Neural cell (in vitro differentiated cells): ENCODE results near the gene LRCH4. TPM values are rescaled to one million over a fixed set of nuclear protein-coding genes. Genes with fewer than 3 reads are reported as not detected.
A peak's percentile ranks its signal among the peaks of the same experiment; 100 is the strongest.

ENCODE experiments used
- H2AFZ ChIP-seq: fragments of 200-600, 300-800 bp; sonication (generic), shearing (Covaris generic); 2 replicates; pipeline ENCODE4 v1.6.0; 2014; ENCODE audit warnings: low read depth, mild to moderate bottlenecking, antibody characterized with exemption, low read length, moderate library complexity
- H3F3A ChIP-seq: fragments of 200-600 bp; shearing (Covaris generic); 2 replicates; pipeline ENCODE4 v1.6.1; 2016; ENCODE audit warnings: mild to moderate bottlenecking, moderate library complexity, mixed read lengths, antibody characterized with exemption, low read length; ENCODE audit not compliant: insufficient read depth, poor library complexity, severe bottlenecking
- H3K27ac ChIP-seq: fragments of 200-600, 300-800 bp; sonication (generic), shearing (Covaris generic); 2 replicates; pipeline ENCODE4 v1.5.1; 2014; ENCODE audit warnings: mild to moderate bottlenecking, low read length, moderate library complexity
- H3K27me3 ChIP-seq: fragments of 300-800, 200-600 bp; sonication (generic), shearing (Covaris generic); 2 replicates; pipeline ENCODE4 v1.6.0; 2014; ENCODE audit warnings: mild to moderate bottlenecking, low read depth, low read length, moderate library complexity; ENCODE audit not compliant: insufficient read depth
- H3K36me3 ChIP-seq: fragments of 300-800, 200-600 bp; sonication (generic), shearing (Covaris generic); 2 replicates; pipeline ENCODE4 v1.5.1; 2014; ENCODE audit warnings: mild to moderate bottlenecking, antibody characterized with exemption, low read length, moderate library complexity; ENCODE audit not compliant: insufficient read depth
- H3K4me2 ChIP-seq: fragments of 300-800, 200-600 bp; sonication (generic), shearing (Covaris generic); 2 replicates; pipeline ENCODE4 v1.6.0; 2014; ENCODE audit warnings: mild to moderate bottlenecking, low read length
- H3K4me3 ChIP-seq: fragments of 300-800, 200-600 bp; sonication (generic), shearing (Covaris generic); 2 replicates; pipeline ENCODE4 v1.5.1; 2014; ENCODE audit warnings: mild to moderate bottlenecking, low read length, moderate library complexity
- H3K79me2 ChIP-seq: fragments of 200-600 bp; shearing (Covaris generic); replicated peaks from 2 replicates; pipeline ENCODE4 v1.6.0; 2014; ENCODE audit warnings: mild to moderate bottlenecking, low read length, moderate library complexity; ENCODE audit not compliant: insufficient read depth
- H3K9ac ChIP-seq: fragments of 300-800, 200-600 bp; sonication (generic), shearing (Covaris generic); 2 replicates; pipeline ENCODE4 v1.6.1; 2016; ENCODE audit warnings: mild to moderate bottlenecking, low read length, mixed read lengths
- H3K9me2 ChIP-seq: fragments of 200-600 bp; shearing (Covaris generic); 2 replicates; pipeline ENCODE4 v1.6.1; 2016; ENCODE audit warnings: mild to moderate bottlenecking, low read length, mixed read lengths; ENCODE audit not compliant: insufficient read depth
- H3K9me3 ChIP-seq: fragments of 200-600, 300-800 bp; sonication (generic), shearing (Covaris generic); 2 replicates; pipeline ENCODE4 v1.6.1; 2016; ENCODE audit warnings: mild to moderate bottlenecking, mixed run types, low read length, moderate library complexity, mixed read lengths
- H4K20me1 ChIP-seq: fragments of 200-600 bp; shearing (Covaris generic); 2 replicates; pipeline ENCODE4 v1.6.1; 2016; ENCODE audit warnings: mild to moderate bottlenecking, mixed run types; ENCODE audit not compliant: insufficient read depth
- EP300 ChIP-seq: fragments of 450-650 bp; conservative IDR thresholded peaks from 2 replicates; pipeline ENCODE4 v1.6.1; 2014; ENCODE audit warnings: antibody characterized with exemption, mild to moderate bottlenecking, moderate library complexity; ENCODE audit not compliant: poor library complexity, severe bottlenecking
- EZH2 ChIP-seq: fragments of 200-600, 300-800 bp; shearing (Covaris generic), sonication (generic); IDR thresholded peaks from 2 replicates; pipeline ENCODE4 v1.6.1; 2014; ENCODE audit warnings: antibody characterized with exemption, low read length, borderline replicate concordance, mild to moderate bottlenecking; ENCODE audit not compliant: insufficient read depth, poor library complexity, severe bottlenecking
- MXI1 ChIP-seq: fragments of 450-650 bp; conservative IDR thresholded peaks from 2 replicates; pipeline ENCODE4 v1.6.1; 2014; ENCODE audit warnings: antibody characterized with exemption, mild to moderate bottlenecking; ENCODE audit not compliant: poor library complexity, severe bottlenecking
- POLR2AphosphoS5 ChIP-seq: IDR thresholded peaks from 2 replicates; pipeline ENCODE4 v1.6.1; 2012
- RAD21 ChIP-seq: fragments of 450-650 bp; conservative IDR thresholded peaks from 2 replicates; pipeline ENCODE4 v1.6.1; 2014; ENCODE audit warnings: antibody characterized with exemption, mild to moderate bottlenecking, moderate library complexity
- REST ChIP-seq: IDR thresholded peaks from 2 replicates; pipeline ENCODE4 v1.6.1; 2012; ENCODE audit warnings: borderline replicate concordance
- SMC3 ChIP-seq: fragments of 450-650 bp; conservative IDR thresholded peaks from 2 replicates; pipeline ENCODE4 v1.6.1; 2014; ENCODE audit warnings: antibody characterized with exemption, mild to moderate bottlenecking, moderate library complexity; ENCODE audit not compliant: poor library complexity
- TAF1 ChIP-seq: IDR thresholded peaks from 2 replicates; pipeline ENCODE4 v1.6.1; 2012; ENCODE audit warnings: low read depth
- polyA plus RNA-seq: library from polyadenylated mRNA; depleted of rRNA; stranded (reverse); fragments of >200 nt; gene quantifications from 2 replicates; pipeline ENCODE4 v1.2.3, GENCODE V29; 2014
- TF ChIP-seq, protein P1 (sequence below): fragments of 450-650 bp; IDR thresholded peaks from 2 replicates; pipeline ENCODE4 v1.5.1; 2014; ENCODE audit warnings: antibody characterized with exemption, mild to moderate bottlenecking, moderate library complexity; ENCODE audit not compliant: poor library complexity, severe bottlenecking

LRCH4 gene
- polyA plus RNA-seq, 1 donor from 2014 or later: 17.2 TPM

- H3K27me3 ChIP-seq: peaks cover 34% of the 10 kb centered on the region
- no peak overlapping the region for H3K27ac ChIP-seq
- H4K20me1 ChIP-seq: no peaks in the 10 kb centered on the region
- no peaks in the 10 kb centered on the region for H3K79me2 ChIP-seq
- H3K9me2 ChIP-seq: no peaks in the 10 kb centered on the region
- H2AFZ ChIP-seq: no peak overlapping the region
- no peak overlapping the region for H3K4me2 ChIP-seq
- H3F3A ChIP-seq: no peaks in the 10 kb centered on the region
- no peak overlapping the region for H3K9ac ChIP-seq
- H3K9me3 ChIP-seq: no peaks in the 10 kb centered on the region
- H3K36me3 ChIP-seq: no peaks in the 10 kb centered on the region
- TF ChIP-seq POLR2AphosphoS5: no peak
- TF ChIP-seq, protein P1, sequence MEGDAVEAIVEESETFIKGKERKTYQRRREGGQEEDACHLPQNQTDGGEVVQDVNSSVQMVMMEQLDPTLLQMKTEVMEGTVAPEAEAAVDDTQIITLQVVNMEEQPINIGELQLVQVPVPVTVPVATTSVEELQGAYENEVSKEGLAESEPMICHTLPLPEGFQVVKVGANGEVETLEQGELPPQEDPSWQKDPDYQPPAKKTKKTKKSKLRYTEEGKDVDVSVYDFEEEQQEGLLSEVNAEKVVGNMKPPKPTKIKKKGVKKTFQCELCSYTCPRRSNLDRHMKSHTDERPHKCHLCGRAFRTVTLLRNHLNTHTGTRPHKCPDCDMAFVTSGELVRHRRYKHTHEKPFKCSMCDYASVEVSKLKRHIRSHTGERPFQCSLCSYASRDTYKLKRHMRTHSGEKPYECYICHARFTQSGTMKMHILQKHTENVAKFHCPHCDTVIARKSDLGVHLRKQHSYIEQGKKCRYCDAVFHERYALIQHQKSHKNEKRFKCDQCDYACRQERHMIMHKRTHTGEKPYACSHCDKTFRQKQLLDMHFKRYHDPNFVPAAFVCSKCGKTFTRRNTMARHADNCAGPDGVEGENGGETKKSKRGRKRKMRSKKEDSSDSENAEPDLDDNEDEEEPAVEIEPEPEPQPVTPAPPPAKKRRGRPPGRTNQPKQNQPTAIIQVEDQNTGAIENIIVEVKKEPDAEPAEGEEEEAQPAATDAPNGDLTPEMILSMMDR: no peak
- no peak for TF ChIP-seq EZH2
- TF ChIP-seq EP300: no peak
- TF ChIP-seq MXI1: no peak
- TF ChIP-seq SMC3: no peak
- no peak for TF ChIP-seq REST
- TF ChIP-seq RAD21: no peak
- TF ChIP-seq TAF1: no peak
- no peak overlapping the region for H3K4me3 ChIP-seq
Observed at GRCh38 chr7:100606313-100606712, 20.4 kb upstream of the LRCH4 start.

DNA sequence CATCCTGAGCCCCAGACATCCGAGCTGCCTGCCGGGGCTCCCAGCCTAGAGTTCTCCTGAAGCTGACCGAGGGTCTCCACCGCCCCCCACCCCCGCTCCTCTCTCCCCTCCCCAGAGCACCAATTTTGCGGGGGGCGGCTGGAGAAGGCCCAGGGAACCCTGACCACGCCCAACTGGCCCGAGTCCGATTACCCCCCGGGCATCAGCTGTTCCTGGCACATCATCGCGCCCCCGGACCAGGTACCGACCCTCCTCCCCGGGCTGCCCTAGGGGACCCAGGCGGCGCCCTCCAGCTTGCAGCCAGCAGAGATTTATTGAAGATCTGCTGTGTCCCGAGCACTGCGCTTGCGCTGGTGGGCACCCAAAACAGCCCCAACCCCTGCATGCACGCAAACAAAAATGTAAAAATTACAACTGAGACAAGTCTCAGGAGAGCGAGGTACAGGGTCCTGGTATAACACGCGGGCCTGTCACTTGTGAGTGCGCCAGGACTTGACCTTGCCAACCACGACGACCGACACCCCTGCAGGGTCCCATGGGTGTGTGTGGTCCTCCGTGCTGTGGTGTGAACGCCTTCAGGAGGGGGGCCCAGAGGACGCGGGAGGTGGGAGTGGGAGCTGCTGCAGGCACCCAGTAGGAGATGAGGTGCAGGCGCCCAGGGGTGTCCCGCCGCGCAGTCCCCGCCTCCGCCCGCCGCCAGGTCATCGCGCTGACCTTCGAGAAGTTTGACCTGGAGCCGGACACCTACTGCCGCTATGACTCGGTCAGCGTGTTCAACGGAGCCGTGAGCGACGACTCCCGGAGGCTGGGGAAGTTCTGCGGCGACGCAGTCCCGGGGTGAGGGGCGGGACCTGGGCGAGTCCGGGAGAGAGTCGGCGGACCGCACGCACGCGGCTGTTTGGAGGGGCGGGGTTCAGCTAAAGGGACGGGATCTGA is 19.3 kb upstream of the LRCH4 start:
- no peaks in the 10 kb centered on the region for H4K20me1 ChIP-seq

More for the DNA sequence above, 19.3 kb upstream of the LRCH4 start:
- no peaks in the 10 kb centered on the region for H3K79me2 ChIP-seq
- TF ChIP-seq EZH2 (peak; percentile 69), REST (no peak)
- H3K4me3 ChIP-seq: peak overlapping the region; percentile 57
- no peak overlapping the region for H3K4me2 ChIP-seq
- H3K27me3 ChIP-seq: peaks cover 34% of the 10 kb centered on the region
- no peaks in the 10 kb centered on the region for H3K9me3 ChIP-seq
- H3K9ac ChIP-seq: peak overlapping the region; percentile 20
- H2AFZ ChIP-seq: no peak overlapping the region
- H3K27ac ChIP-seq: no peak overlapping the region
- no peaks in the 10 kb centered on the region for H3K9me2 ChIP-seq
- H3F3A ChIP-seq: no peaks in the 10 kb centered on the region
- H3K36me3 ChIP-seq: no peaks in the 10 kb centered on the region
